ENCODE results near the gene CFAP74. TPM values are rescaled to one million over a fixed set of nuclear protein-coding genes. Genes with fewer than 3 reads are reported as not detected.

Gene CFAP74
- polyA plus RNA-seq, 1 donor from 2014 or later = 0.22 TPM

GRCh38 chr1:1942753-1943656, 60.6 kb downstream of the CFAP74 start:
- no peaks in the 10 kb centered on the region for H3K9me2 ChIP-seq (ENCODE audit: insufficient read depth, low read length)

DNA sequence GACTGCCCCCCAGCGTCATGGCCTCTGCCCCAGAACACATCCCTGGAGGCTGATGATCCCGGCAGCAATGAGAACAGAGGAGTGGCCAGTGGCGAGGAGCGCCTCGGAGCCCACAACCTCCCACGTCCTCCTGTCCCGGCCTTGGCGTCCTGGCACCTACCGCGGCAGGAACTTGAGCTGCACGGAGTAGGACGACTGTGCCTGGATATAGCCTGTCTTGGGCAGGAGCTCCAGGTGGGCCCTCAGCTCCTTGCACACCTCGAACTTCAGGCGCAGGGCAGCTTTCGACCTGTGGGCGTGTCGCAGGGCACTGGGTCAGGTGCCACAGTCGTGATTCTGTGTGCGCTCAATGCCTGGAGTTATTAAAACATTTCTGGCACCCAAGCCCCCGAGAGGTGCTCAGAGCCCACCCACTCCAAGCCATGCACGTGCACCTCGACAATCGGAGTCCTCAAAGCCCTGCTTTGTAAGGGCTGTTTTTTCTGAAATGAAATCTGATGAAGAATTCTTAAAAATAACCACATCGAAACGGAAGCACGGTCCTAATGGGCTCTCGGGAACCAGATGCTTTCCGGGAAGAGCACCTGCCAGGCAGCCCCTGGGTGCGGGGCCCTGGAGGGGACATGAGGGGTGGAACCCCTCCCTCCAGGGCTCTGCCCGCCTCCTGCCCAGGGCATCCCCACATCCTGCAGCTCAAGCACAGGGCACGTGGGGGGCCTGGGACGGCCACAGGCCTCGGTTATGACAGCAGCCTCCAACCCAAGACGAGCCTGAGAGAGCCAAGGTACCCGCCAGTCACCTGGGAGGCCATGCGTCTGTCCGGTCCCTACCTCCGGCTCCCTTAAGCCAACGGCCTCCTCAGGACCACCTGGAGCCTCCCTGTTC, 61.5 kb downstream of the CFAP74 start:
- no peaks in the 10 kb centered on the region for H3K36me3 ChIP-seq (ENCODE audit: insufficient read depth, low read length)
- H3K4me3 ChIP-seq (ENCODE audit: low read length) = no peak overlapping the region
- H3K27ac ChIP-seq (ENCODE audit: low read length) = no peak overlapping the region
- H3K79me2 ChIP-seq (replicated peaks; ENCODE audit: insufficient read depth, low read length) = no peaks in the 10 kb centered on the region
- H4K20me1 ChIP-seq (ENCODE audit: insufficient read depth) = no peaks in the 10 kb centered on the region
- H3K4me2 ChIP-seq (ENCODE audit: low read length) = no peak overlapping the region
- H3K27me3 ChIP-seq (ENCODE audit: insufficient read depth, low read depth, low read length) = no peaks in the 10 kb centered on the region
- H3F3A ChIP-seq (ENCODE audit: insufficient read depth, low read length, poor library complexity, severe bottlenecking) = no peaks in the 10 kb centered on the region
- H2AFZ ChIP-seq (ENCODE audit: low read depth, low read length) = no peak overlapping the region
- TF ChIP-seq, protein P1, sequence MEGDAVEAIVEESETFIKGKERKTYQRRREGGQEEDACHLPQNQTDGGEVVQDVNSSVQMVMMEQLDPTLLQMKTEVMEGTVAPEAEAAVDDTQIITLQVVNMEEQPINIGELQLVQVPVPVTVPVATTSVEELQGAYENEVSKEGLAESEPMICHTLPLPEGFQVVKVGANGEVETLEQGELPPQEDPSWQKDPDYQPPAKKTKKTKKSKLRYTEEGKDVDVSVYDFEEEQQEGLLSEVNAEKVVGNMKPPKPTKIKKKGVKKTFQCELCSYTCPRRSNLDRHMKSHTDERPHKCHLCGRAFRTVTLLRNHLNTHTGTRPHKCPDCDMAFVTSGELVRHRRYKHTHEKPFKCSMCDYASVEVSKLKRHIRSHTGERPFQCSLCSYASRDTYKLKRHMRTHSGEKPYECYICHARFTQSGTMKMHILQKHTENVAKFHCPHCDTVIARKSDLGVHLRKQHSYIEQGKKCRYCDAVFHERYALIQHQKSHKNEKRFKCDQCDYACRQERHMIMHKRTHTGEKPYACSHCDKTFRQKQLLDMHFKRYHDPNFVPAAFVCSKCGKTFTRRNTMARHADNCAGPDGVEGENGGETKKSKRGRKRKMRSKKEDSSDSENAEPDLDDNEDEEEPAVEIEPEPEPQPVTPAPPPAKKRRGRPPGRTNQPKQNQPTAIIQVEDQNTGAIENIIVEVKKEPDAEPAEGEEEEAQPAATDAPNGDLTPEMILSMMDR (IDR thresholded peaks at IDR 0.05; ENCODE audit: poor library complexity, severe bottlenecking) = no peak
- TF ChIP-seq EZH2 (IDR thresholded peaks at IDR 0.05; ENCODE audit: borderline replicate concordance, insufficient read depth, low read length, poor library complexity, severe bottlenecking) = no peak
- no peak for TF ChIP-seq EP300 (conservative IDR thresholded peaks at IDR 0.05; ENCODE audit: poor library complexity, severe bottlenecking)
- TF ChIP-seq MXI1 (conservative IDR thresholded peaks at IDR 0.05; ENCODE audit: poor library complexity, severe bottlenecking) = no peak
- TF ChIP-seq POLR2AphosphoS5 (IDR thresholded peaks at IDR 0.05) = no peak
- TF ChIP-seq REST (IDR thresholded peaks at IDR 0.05; ENCODE audit: borderline replicate concordance) = no peak
- no peak for TF ChIP-seq SMC3 (conservative IDR thresholded peaks at IDR 0.05; ENCODE audit: poor library complexity)
- no peak for TF ChIP-seq TAF1 (IDR thresholded peaks at IDR 0.05; ENCODE audit: low read depth)
- TF ChIP-seq RAD21 (conservative IDR thresholded peaks at IDR 0.05) = no peak
- H3K9me3 ChIP-seq (ENCODE audit: low read length) = no peaks in the 10 kb centered on the region
- no peaks in the 10 kb centered on the region for H3K9me2 ChIP-seq (ENCODE audit: insufficient read depth, low read length)
- no peak overlapping the region for H3K9ac ChIP-seq (ENCODE audit: low read length)

More at GRCh38 chr1:1942753-1943656, 60.6 kb downstream of the CFAP74 start:
- H3K79me2 ChIP-seq (replicated peaks; ENCODE audit: insufficient read depth, low read length) = no peaks in the 10 kb centered on the region
- H3K4me3 ChIP-seq (ENCODE audit: low read length) = no peak overlapping the region
- H3K36me3 ChIP-seq (ENCODE audit: insufficient read depth, low read length) = no peaks in the 10 kb centered on the region
- no peak overlapping the region for H2AFZ ChIP-seq (ENCODE audit: low read depth, low read length)
- H3K4me2 ChIP-seq (ENCODE audit: low read length) = no peak overlapping the region
- no peaks in the 10 kb centered on the region for H3F3A ChIP-seq (ENCODE audit: insufficient read depth, low read length, poor library complexity, severe bottlenecking)
- H3K9me3 ChIP-seq (ENCODE audit: low read length) = no peaks in the 10 kb centered on the region
- H3K27ac ChIP-seq (ENCODE audit: low read length) = no peak overlapping the region
- no peak overlapping the region for H3K9ac ChIP-seq (ENCODE audit: low read length)
- H4K20me1 ChIP-seq (ENCODE audit: insufficient read depth) = no peaks in the 10 kb centered on the region
- no peaks in the 10 kb centered on the region for H3K27me3 ChIP-seq (ENCODE audit: insufficient read depth, low read depth, low read length)
- TF ChIP-seq, protein P1 (IDR thresholded peaks at IDR 0.05; ENCODE audit: poor library complexity, severe bottlenecking) = no peak
- TF ChIP-seq SMC3 (conservative IDR thresholded peaks at IDR 0.05; ENCODE audit: poor library complexity) (no peak), POLR2AphosphoS5 (IDR thresholded peaks at IDR 0.05) (no peak), EP300 (conservative IDR thresholded peaks at IDR 0.05; ENCODE audit: poor library complexity, severe bottlenecking) (no peak), RAD21 (conservative IDR thresholded peaks at IDR 0.05) (no peak)

Data from neural cell (in vitro differentiated cells).